ENCODE data around the gene PIWIL4.

Gene PIWIL4

GRCh38 chr11:94567181-94567670 lies at the start of gene PIWIL4:
TSS of gene PIWIL4 (plus strand) at chr11:94567368. CDS start at chr11:94567519, 151 bp downstream.
- no peak for DNase-seq (ENCODE audit: low read depth)

- DNase-seq (ENCODE audit: low read depth): no peak
Observed at GRCh38 chr11:94518300-94518699, 48.9 kb upstream of the PIWIL4 start.

DNA sequence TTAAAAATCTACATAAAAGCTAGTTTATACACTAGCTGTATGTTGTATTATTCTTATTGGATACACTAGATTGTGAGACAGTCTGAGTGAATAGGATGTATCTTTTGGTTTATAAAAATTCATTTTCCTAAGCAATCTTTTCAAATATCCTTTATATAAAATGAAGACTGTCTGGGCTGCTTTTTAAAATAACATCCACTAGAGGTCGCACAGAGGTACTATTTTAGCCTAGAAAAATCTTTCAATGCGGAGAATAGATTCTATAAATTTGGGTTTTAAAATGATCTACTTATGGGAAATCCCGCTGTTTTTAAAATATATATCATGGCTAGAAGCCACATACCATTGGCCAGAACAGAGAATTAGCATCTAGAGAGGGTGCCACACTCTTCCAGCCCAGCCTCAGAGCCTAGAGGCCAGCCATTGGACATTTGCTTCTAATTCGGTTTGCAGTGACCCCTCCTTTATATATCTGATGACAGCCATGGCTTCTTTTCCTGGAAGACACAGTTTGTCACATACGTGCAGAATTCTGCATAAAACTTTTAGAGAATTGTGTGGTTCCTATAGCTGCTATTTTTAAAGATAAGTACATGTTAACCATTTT lies 47.6 kb upstream of the PIWIL4 start:
- DNase-seq (ENCODE audit: low read depth): no peak

- no peak for DNase-seq (ENCODE audit: low read depth)
Observed at GRCh38 chr11:94521684-94522083, 45.5 kb upstream of the PIWIL4 start.

GRCh38 chr11:94524341-94524740 lies 42.8 kb upstream of the PIWIL4 start:
- no peak for DNase-seq (ENCODE audit: low read depth)

DNA sequence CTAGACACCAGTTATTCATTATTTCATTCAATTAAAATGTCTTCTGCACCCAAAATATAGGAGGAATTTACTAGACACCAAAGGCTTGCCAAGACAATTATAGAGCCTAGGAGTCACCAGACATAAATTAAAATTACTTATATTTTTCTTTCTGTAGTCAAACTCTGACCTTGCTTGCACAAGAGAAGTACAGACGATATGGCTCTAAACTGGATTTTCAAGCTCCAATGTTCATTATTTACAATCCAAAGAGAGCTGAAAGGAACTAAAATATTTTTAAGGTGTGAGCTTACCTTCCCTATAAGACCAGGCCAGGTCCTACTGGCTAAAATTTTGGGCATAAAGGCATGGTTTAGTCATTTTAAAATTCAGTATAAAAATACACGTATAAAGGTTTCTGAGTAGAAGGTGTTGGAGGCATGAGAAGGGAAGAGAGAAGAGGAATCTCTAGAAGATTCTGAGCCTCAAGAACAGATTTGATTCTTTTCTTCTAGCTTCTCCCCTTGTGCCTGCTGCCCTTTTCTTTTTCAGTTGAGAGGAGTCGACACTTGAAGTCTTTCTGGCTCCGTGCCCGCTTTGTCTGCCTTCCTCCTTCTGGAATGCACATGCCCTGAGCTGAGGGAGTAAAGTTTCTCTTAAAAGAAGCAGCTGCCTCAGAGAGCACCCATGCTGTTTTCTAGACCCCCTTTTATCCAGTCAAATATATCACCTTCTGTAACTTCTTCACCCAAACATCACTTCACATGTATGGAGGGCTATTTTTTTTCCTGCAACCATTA lies 41.4 kb upstream of the PIWIL4 start:
- peak; percentile 48 for DNase-seq (ENCODE audit: low read depth)

- no peak for DNase-seq (ENCODE audit: low read depth)
Observed at GRCh38 chr11:94526645-94527438, 40.3 kb upstream of the PIWIL4 start.

- DNase-seq (ENCODE audit: low read depth): no peak
Observed at GRCh38 chr11:94528551-94528950, 38.6 kb upstream of the PIWIL4 start.

- DNase-seq (ENCODE audit: low read depth): no peak
Observed at GRCh38 chr11:94532211-94532610, 35.0 kb upstream of the PIWIL4 start.

DNA sequence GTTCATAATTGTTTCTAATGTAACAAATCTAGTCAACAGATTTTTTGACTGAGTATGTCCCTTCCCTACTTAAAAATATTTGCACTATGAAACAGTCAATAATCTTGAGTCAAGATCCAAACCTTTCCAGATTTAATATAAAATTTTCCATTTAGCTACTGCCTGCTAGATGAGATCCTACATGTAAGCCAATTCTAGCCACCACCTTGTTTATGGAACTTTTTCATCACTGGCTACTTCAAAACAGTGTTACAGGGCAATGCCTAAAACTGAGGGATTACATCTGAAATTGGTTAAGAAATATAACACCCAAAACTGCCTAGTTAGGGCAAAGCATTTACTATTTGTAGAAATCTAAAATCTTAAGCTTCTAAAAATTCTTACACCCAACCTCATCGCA lies 34.0 kb upstream of the PIWIL4 start:
- no peak for DNase-seq (ENCODE audit: low read depth)

GRCh38 chr11:94533696-94534630 lies 33.2 kb upstream of the PIWIL4 start:
- DNase-seq (ENCODE audit: low read depth): no peak

DNA sequence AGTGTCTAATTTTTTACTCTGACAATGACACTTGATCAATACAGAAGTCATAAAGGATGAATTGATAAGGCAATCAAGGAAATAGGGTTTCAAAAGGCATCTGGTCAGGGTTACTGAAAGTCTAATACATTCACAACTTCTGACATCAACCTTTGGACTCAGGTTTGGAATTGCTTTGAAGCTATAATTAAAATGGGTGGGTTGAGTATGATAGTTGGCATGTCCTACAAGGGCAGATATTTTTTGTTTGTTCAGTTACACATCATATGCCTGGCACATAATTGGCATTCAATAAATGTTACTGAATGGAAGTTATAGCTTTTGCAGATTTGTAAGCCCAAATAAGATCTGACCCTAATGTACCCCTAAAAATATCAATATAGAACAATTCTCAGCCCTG lies 30.8 kb upstream of the PIWIL4 start:
- no peak for DNase-seq (ENCODE audit: low read depth)

- no peak for DNase-seq (ENCODE audit: low read depth)
Observed at GRCh38 chr11:94537031-94537600, 30.1 kb upstream of the PIWIL4 start.

GRCh38 chr11:94539420-94539819 lies 27.7 kb upstream of the PIWIL4 start:
- no peak for DNase-seq (ENCODE audit: low read depth)

DNA sequence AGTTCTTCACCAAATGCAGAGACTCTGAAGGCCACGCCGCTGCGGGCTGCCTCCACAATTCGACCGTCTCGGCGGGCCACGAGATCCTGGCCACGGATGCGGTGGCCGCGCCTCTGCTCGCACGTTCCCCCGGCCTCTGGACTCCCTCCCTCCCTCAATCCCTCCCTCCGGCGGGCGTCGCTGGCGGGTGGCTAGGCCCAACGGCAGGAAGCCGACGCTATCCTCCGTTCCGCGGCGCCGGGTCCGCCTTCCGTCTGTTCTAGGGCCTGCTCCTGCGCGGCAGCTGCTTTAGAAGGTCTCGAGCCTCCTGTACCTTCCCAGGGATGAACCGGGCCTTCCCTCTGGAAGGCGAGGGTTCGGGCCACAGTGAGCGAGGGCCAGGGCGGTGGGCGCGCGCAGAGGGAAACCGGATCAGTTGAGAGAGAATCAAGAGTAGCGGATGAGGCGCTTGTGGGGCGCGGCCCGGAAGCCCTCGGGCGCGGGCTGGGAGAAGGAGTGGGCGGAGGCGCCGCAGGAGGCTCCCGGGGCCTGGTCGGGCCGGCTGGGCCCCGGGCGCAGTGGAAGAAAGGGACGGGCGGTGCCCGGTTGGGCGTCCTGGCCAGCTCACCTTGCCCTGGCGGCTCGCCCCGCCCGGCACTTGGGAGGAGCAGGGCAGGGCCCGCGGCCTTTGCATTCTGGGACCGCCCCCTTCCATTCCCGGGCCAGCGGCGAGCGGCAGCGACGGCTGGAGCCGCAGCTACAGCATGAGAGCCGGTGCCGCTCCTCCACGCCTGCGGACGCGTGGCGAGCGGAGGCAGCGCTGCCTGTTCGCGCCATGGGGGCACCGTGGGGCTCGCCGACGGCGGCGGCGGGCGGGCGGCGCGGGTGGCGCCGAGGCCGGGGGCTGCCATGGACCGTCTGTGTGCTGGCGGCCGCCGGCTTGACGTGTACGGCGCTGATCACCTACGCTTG lies 23.2 kb upstream of the PIWIL4 start, which contains the start of gene FUT4:
Gene FUT4 (plus strand): TSS at position 227 of the 951 bp plus-strand sequence. CDS start 213 bp downstream, at position 440.
- peak; percentile 58 for DNase-seq (ENCODE audit: low read depth)

DNA sequence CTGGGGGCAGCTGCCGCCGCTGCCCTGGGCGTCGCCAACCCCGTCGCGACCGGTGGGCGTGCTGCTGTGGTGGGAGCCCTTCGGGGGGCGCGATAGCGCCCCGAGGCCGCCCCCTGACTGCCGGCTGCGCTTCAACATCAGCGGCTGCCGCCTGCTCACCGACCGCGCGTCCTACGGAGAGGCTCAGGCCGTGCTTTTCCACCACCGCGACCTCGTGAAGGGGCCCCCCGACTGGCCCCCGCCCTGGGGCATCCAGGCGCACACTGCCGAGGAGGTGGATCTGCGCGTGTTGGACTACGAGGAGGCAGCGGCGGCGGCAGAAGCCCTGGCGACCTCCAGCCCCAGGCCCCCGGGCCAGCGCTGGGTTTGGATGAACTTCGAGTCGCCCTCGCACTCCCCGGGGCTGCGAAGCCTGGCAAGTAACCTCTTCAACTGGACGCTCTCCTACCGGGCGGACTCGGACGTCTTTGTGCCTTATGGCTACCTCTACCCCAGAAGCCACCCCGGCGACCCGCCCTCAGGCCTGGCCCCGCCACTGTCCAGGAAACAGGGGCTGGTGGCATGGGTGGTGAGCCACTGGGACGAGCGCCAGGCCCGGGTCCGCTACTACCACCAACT lies 22.4 kb upstream of the PIWIL4 start:
- DNase-seq (ENCODE audit: low read depth): no peak

DNA sequence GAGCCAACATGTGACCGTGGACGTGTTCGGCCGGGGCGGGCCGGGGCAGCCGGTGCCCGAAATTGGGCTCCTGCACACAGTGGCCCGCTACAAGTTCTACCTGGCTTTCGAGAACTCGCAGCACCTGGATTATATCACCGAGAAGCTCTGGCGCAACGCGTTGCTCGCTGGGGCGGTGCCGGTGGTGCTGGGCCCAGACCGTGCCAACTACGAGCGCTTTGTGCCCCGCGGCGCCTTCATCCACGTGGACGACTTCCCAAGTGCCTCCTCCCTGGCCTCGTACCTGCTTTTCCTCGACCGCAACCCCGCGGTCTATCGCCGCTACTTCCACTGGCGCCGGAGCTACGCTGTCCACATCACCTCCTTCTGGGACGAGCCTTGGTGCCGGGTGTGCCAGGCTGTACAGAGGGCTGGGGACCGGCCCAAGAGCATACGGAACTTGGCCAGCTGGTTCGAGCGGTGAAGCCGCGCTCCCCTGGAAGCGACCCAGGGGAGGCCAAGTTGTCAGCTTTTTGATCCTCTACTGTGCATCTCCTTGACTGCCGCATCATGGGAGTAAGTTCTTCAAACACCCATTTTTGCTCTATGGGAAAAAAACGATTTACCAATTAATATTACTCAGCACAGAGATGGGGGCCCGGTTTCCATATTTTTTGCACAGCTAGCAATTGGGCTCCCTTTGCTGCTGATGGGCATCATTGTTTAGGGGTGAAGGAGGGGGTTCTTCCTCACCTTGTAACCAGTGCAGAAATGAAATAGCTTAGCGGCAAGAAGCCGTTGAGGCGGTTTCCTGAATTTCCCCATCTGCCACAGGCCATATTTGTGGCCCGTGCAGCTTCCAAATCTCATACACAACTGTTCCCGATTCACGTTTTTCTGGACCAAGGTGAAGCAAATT lies 21.7 kb upstream of the PIWIL4 start:
- DNase-seq (ENCODE audit: low read depth): no peak

DNA sequence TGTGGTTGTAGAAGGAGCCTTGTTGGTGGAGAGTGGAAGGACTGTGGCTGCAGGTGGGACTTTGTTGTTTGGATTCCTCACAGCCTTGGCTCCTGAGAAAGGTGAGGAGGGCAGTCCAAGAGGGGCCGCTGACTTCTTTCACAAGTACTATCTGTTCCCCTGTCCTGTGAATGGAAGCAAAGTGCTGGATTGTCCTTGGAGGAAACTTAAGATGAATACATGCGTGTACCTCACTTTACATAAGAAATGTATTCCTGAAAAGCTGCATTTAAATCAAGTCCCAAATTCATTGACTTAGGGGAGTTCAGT lies 21.1 kb upstream of the PIWIL4 start:
- no peak for DNase-seq (ENCODE audit: low read depth)

DNA sequence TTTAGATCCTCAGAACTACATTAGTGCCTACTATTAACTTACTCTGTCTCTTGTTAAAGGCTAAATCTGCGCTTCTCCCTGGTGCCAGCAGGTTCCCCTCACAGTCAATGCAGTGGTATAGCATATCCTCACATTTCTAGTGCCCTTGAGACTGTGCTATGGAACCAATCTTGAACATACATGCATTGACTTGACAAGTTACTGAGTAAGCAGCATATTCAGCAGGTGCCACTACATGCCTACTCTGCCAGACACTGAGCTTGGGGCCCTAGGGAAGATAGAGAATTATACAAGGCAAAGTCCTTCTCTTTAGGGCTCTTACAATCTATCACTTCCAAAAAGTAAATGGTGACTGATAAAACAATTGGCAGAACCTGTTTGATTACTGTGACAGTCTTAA lies 20.3 kb upstream of the PIWIL4 start:
- DNase-seq (ENCODE audit: low read depth): no peak

All from GM04504 (cell line).